ENCODE results near the gene BRWD1.

The BRWD1 gene

GRCh38 chr21:39149882-39150281 lies 163.6 kb downstream of the BRWD1 start:
- TF ChIP-seq FOXA1 (IDR thresholded peaks at IDR 0.05), result no peak
- TF ChIP-seq FOXK2 (IDR thresholded peaks at IDR 0.05), result no peak
- TF ChIP-seq HDGF (IDR thresholded peaks at IDR 0.05; ENCODE audit: borderline replicate concordance), result no peak
- TF ChIP-seq BHLHE40 (IDR thresholded peaks at IDR 0.05; ENCODE audit: borderline replicate concordance), result no peak
- TF ChIP-seq L3MBTL2 (conservative IDR thresholded peaks at IDR 0.05), result no peak
- TF ChIP-seq NFRKB (IDR thresholded peaks at IDR 0.05), result no peak
- TF ChIP-seq CTBP1 (IDR thresholded peaks at IDR 0.05; ENCODE audit: borderline replicate concordance), result no peak
- TF ChIP-seq SP1 (IDR thresholded peaks at IDR 0.05), result no peak
- no peak for TF ChIP-seq LEF1 (IDR thresholded peaks at IDR 0.05; ENCODE audit: borderline replicate concordance)
- no peak for TF ChIP-seq TARDBP (IDR thresholded peaks at IDR 0.05)
- no peak for TF ChIP-seq SUZ12 (IDR thresholded peaks at IDR 0.05)
- TF ChIP-seq ELF4 (IDR thresholded peaks at IDR 0.05), result no peak
- no peak for TF ChIP-seq PKNOX1 (IDR thresholded peaks at IDR 0.05)
- TF ChIP-seq ARNT (IDR thresholded peaks at IDR 0.05), result no peak
- no peak for TF ChIP-seq FOXM1 (IDR thresholded peaks at IDR 0.05; ENCODE audit: borderline replicate concordance)
- TF ChIP-seq ZNF384 (IDR thresholded peaks at IDR 0.05), result no peak
- DNase-seq (ENCODE audit: extremely low spot score), result no peak
- POLR2A ChIA-PET, result no interaction called here
- CTCF ChIA-PET, result no interaction called here

- CTCF ChIA-PET, result no interaction called here
- no peak for TF ChIP-seq FOXM1 (IDR thresholded peaks at IDR 0.05; ENCODE audit: borderline replicate concordance)
- TF ChIP-seq FOXK2 (IDR thresholded peaks at IDR 0.05), result no peak
- TF ChIP-seq CTBP1 (IDR thresholded peaks at IDR 0.05; ENCODE audit: borderline replicate concordance), result no peak
- TF ChIP-seq ARNT (IDR thresholded peaks at IDR 0.05), result no peak
- TF ChIP-seq L3MBTL2 (conservative IDR thresholded peaks at IDR 0.05), result no peak
- TF ChIP-seq FOXA1 (IDR thresholded peaks at IDR 0.05), result no peak
- TF ChIP-seq ZNF384 (IDR thresholded peaks at IDR 0.05), result no peak
- TF ChIP-seq BHLHE40 (IDR thresholded peaks at IDR 0.05; ENCODE audit: borderline replicate concordance), result no peak
- TF ChIP-seq PKNOX1 (IDR thresholded peaks at IDR 0.05), result no peak
- no peak for TF ChIP-seq HDGF (IDR thresholded peaks at IDR 0.05; ENCODE audit: borderline replicate concordance)
- TF ChIP-seq SUZ12 (IDR thresholded peaks at IDR 0.05), result no peak
- no peak for TF ChIP-seq LEF1 (IDR thresholded peaks at IDR 0.05; ENCODE audit: borderline replicate concordance)
- TF ChIP-seq NFRKB (IDR thresholded peaks at IDR 0.05), result no peak
- TF ChIP-seq SP1 (IDR thresholded peaks at IDR 0.05), result no peak
- no peak for DNase-seq (ENCODE audit: extremely low spot score)
- POLR2A ChIA-PET, result no interaction called here
These were observed 164.5 kb downstream of the BRWD1 start for GRCh38 chr21:39148975-39149374.

- ChIA-PET POLR2A (no interaction called here), CTCF (no interaction called here)
- DNase-seq (ENCODE audit: extremely low spot score), result no peak
- no peak for TF ChIP-seq SP1 (IDR thresholded peaks at IDR 0.05)
- no peak for TF ChIP-seq ZNF384 (IDR thresholded peaks at IDR 0.05)
- no peak for TF ChIP-seq CTBP1 (IDR thresholded peaks at IDR 0.05; ENCODE audit: borderline replicate concordance)
- no peak for TF ChIP-seq NFRKB (IDR thresholded peaks at IDR 0.05)
- TF ChIP-seq HDGF (IDR thresholded peaks at IDR 0.05; ENCODE audit: borderline replicate concordance), result no peak
- TF ChIP-seq FOXA1 (IDR thresholded peaks at IDR 0.05), result no peak
- TF ChIP-seq FOXK2 (IDR thresholded peaks at IDR 0.05), result no peak
- TF ChIP-seq ELF4 (IDR thresholded peaks at IDR 0.05), result no peak
- no peak for TF ChIP-seq SUZ12 (IDR thresholded peaks at IDR 0.05)
- TF ChIP-seq L3MBTL2 (conservative IDR thresholded peaks at IDR 0.05), result no peak
- no peak for TF ChIP-seq LEF1 (IDR thresholded peaks at IDR 0.05; ENCODE audit: borderline replicate concordance)
- TF ChIP-seq FOXM1 (IDR thresholded peaks at IDR 0.05; ENCODE audit: borderline replicate concordance), result no peak
- TF ChIP-seq TARDBP (IDR thresholded peaks at IDR 0.05), result no peak
- TF ChIP-seq ARNT (IDR thresholded peaks at IDR 0.05), result no peak
- no peak for TF ChIP-seq BHLHE40 (IDR thresholded peaks at IDR 0.05; ENCODE audit: borderline replicate concordance)
- no peak for TF ChIP-seq PKNOX1 (IDR thresholded peaks at IDR 0.05)
These were observed 169.2 kb downstream of the BRWD1 start for GRCh38 chr21:39144191-39144590.

GRCh38 chr21:39142972-39143371 lies 170.5 kb downstream of the BRWD1 start:
- DNase-seq (ENCODE audit: extremely low spot score), result no peak
- TF ChIP-seq PKNOX1 (IDR thresholded peaks at IDR 0.05), result no peak
- no peak for TF ChIP-seq ARNT (IDR thresholded peaks at IDR 0.05)
- TF ChIP-seq BHLHE40 (IDR thresholded peaks at IDR 0.05; ENCODE audit: borderline replicate concordance), result no peak
- no peak for TF ChIP-seq NFRKB (IDR thresholded peaks at IDR 0.05)
- no peak for TF ChIP-seq LEF1 (IDR thresholded peaks at IDR 0.05; ENCODE audit: borderline replicate concordance)
- no peak for TF ChIP-seq HDGF (IDR thresholded peaks at IDR 0.05; ENCODE audit: borderline replicate concordance)
- no peak for TF ChIP-seq TARDBP (IDR thresholded peaks at IDR 0.05)
- no peak for TF ChIP-seq CTBP1 (IDR thresholded peaks at IDR 0.05; ENCODE audit: borderline replicate concordance)
- TF ChIP-seq L3MBTL2 (conservative IDR thresholded peaks at IDR 0.05), result no peak
- ChIA-PET CTCF (no interaction called here), POLR2A (no interaction called here)

GRCh38 chr21:39141502-39141901 lies 171.9 kb downstream of the BRWD1 start:
- ChIA-PET POLR2A (no interaction called here), CTCF (no interaction called here)
- TF ChIP-seq CTBP1 (IDR thresholded peaks at IDR 0.05; ENCODE audit: borderline replicate concordance) (no peak), FOXA1 (IDR thresholded peaks at IDR 0.05) (no peak), LEF1 (IDR thresholded peaks at IDR 0.05; ENCODE audit: borderline replicate concordance) (no peak), ARNT (IDR thresholded peaks at IDR 0.05) (no peak), SP1 (IDR thresholded peaks at IDR 0.05) (no peak), TARDBP (IDR thresholded peaks at IDR 0.05) (no peak), ZNF384 (IDR thresholded peaks at IDR 0.05) (no peak), FOXM1 (IDR thresholded peaks at IDR 0.05; ENCODE audit: borderline replicate concordance) (no peak), PKNOX1 (IDR thresholded peaks at IDR 0.05) (no peak), L3MBTL2 (conservative IDR thresholded peaks at IDR 0.05) (no peak), NFRKB (IDR thresholded peaks at IDR 0.05) (no peak), HDGF (IDR thresholded peaks at IDR 0.05; ENCODE audit: borderline replicate concordance) (no peak), ELF4 (IDR thresholded peaks at IDR 0.05) (no peak)
- DNase-seq (ENCODE audit: extremely low spot score), result no peak

Measured in HEK293T (cell line).